Mesodermal cell (in vitro differentiated cells): ENCODE results near the gene CDK17.

ENCODE experiments used
- H3K27ac ChIP-seq: 2 replicates; pipeline ENCODE4 v1.7.0; 2013; ENCODE audit warnings: mild to moderate bottlenecking, low read depth, low read length, moderate library complexity; ENCODE audit not compliant: severe bottlenecking
- H3K36me3 ChIP-seq: 2 replicates; pipeline ENCODE4 v1.7.1; 2013; ENCODE audit warnings: mild to moderate bottlenecking, low read length, moderate library complexity; ENCODE audit not compliant: control insufficient read depth, insufficient read depth
- H3K4me1 ChIP-seq: one replicate; pipeline ENCODE4 v1.7.1; 2013; ENCODE audit warnings: mild to moderate bottlenecking, low read length; ENCODE audit not compliant: insufficient read depth, control insufficient read depth, poor library complexity, severe bottlenecking
- H3K4me3 ChIP-seq: 2 replicates; pipeline ENCODE4 v1.7.0; 2013; ENCODE audit warnings: low read length, control low read depth, mild to moderate bottlenecking; ENCODE audit not compliant: insufficient read depth, poor library complexity, severe bottlenecking; ENCODE audit errors: extremely low read depth
- H3K9me3 ChIP-seq: 2 replicates; pipeline ENCODE4 v1.7.1; 2013; ENCODE audit warnings: mild to moderate bottlenecking, low read length, moderate library complexity; ENCODE audit not compliant: control insufficient read depth
- WGBS, 2 experiments: methylation state at CpG; one replicate each; pipeline ENCODE4 v1.1.5; 2013; ENCODE audit warnings: missing lambda C conversion rate in 2 of 2; ENCODE audit not compliant: insufficient coverage in 2 of 2; 5-methylcytosine and 5-hydroxymethylcytosine counted together

CDK17 gene

DNA sequence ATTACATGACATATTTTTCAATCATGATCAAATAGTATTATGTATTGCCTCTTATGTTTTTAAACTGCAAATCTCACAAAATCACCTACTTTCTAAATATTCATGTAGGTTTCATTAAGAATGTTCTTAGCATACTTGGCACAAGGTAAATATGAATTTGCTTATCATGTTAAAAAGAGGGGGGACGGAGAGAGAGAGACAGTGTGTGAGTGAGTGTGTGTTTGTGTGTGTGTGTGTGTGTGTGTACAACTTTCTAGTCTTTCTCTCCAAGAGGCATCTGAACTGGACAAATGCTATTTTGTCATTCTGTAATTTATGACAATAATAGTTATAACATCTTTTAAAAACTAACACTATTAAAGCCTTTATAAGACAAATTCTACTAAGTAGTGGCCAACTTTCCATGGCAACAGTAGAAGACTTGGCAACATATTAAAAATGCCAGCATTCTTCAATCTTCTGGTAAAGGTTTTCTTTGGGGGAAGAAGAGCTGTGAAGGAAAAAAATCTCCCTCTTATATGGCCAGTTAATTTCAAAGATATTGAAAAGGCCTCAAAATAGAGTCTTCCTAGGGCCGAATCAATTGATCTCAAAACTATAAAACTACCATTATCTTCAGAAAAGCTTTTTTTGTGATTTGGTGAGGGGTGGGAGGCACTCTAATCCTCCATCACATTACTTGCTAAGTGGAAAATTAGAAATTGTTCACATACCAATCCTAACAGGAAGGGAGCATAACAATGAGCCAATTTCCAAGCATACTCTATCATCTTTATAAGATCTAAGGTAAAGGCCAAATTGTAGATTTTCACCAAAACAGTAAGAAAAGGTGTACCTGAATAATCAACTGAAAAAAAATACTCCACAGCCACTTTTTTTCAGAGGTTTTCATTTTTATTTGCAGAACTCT lies 28.2 kb downstream of the CDK17 start:
- no peak overlapping the region for H3K4me3 ChIP-seq
- 100% methylated on average over 1 of the region's 2 CpGs; no CpG with 5 or more reads in 1 of the 2 experiments for WGBS, 2 experiments
- H3K9me3 ChIP-seq: no peaks in the 10 kb centered on the region
- H3K36me3 ChIP-seq: no peaks in the 10 kb centered on the region
- H3K4me1 ChIP-seq: peaks cover 26% of the 10 kb centered on the region
- H3K27ac ChIP-seq: no peak overlapping the region

DNA sequence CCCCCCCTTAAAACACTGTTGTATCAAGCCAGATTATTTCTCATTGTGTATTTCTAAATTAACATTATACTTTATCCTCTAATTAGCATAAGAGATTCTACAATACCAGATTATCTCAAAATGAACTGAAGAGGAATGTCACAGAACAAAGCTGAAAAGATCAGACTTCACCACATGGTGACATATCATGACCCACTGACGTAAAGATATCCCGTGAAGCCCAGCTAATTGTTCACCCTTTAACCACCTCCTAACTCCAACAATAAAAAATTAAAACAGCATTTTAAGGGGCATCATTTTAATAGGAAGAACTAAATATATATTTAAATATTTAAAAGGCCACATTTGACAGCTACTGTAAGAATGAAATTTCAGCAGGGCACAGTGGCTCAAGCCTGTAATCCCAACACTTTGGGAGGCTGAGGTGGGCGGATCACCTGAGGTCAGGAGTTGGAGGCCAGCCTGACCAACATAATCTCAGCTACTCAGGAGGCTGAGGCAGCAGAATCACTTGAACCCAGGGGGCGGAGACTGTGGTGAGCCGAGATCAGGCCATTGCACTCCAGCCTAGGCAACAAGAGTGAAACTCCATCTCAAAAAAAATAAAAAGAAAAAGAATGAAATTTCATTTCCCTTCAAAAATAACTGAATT lies 29.0 kb downstream of the CDK17 start:
- Histone ChIP-seq H3K36me3 (no peaks in the 10 kb centered on the region), H3K27ac (no peak overlapping the region), H3K9me3 (no peaks in the 10 kb centered on the region), H3K4me1 (peaks cover 26% of the 10 kb centered on the region), H3K4me3 (no peak overlapping the region)
- 60 to 88% methylated on average over 1 to 3 of the region's 5 CpGs for WGBS, 2 experiments

DNA sequence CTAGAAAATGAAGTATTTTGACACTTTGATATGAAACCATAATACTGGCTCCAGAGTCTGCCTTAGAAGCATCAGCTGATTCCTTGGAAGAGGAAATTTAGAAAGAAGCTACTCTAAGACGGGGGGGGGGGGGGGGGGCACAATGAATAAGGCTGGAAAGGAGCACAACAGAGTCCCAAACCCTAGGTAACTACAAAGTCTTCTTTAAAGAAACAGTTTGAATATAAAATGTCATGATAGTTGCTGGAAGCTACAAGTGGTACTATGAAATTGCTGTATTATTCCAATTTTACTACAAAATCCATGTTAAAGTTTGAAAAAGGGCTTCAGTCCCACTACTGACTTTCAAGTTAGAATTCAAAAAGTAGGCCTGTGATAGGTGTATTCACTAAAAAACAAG lies 31.6 kb downstream of the CDK17 start:
- H3K4me3 ChIP-seq: no peak overlapping the region
- no peak overlapping the region for H3K27ac ChIP-seq
- no CpG with 5 or more reads among the region's 1 CpG for WGBS, 2 experiments
- peaks cover 26% of the 10 kb centered on the region for H3K4me1 ChIP-seq
- no peaks in the 10 kb centered on the region for H3K36me3 ChIP-seq
- no peaks in the 10 kb centered on the region for H3K9me3 ChIP-seq

DNA sequence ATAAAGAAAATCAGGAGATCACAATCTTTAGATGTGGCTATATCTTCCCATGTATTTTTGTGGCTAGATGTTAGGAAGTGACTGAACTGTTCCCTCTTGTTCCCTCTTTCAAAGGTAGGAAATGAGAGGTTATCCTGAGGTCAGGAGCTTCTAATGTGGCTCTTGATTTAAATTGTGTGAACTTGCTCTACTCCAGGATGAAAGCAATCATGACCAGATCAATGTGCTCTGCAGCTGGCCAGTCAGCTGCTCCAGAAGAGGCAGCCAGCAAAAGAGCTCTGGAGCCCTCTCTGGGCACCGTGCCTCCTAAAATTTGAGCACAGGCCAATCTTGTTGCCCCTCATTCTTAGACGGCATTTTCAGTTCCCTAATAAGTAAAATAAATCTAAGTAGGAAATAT lies 32.0 kb downstream of the CDK17 start:
- Histone ChIP-seq H3K36me3 (no peaks in the 10 kb centered on the region), H3K27ac (no peak overlapping the region), H3K9me3 (no peaks in the 10 kb centered on the region), H3K4me1 (peaks cover 26% of the 10 kb centered on the region), H3K4me3 (no peak overlapping the region)
- WGBS, 2 experiments: 33 to 80% methylated on average over 1 of the region's 2 CpGs

DNA sequence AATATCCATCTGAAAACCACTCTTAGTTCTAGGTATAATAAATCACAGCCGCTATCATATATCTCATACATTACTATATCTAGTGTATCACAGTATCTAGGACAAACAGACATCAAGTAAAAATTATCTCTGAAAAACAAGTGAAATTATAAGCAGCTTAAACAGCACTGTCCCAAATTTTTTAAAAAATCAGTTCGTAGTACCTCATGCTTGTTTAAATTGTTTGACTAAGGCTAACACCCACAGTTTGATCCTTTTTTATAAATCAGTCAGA lies 33.9 kb downstream of the CDK17 start:
- Histone ChIP-seq H3K9me3 (no peaks in the 10 kb centered on the region), H3K27ac (no peak overlapping the region), H3K4me3 (no peak overlapping the region), H3K4me1 (peaks cover 14% of the 10 kb centered on the region), H3K36me3 (peaks cover 1% of the 10 kb centered on the region)
- WGBS, 2 experiments: no CpG with 5 or more reads among the region's 2 CpGs

DNA sequence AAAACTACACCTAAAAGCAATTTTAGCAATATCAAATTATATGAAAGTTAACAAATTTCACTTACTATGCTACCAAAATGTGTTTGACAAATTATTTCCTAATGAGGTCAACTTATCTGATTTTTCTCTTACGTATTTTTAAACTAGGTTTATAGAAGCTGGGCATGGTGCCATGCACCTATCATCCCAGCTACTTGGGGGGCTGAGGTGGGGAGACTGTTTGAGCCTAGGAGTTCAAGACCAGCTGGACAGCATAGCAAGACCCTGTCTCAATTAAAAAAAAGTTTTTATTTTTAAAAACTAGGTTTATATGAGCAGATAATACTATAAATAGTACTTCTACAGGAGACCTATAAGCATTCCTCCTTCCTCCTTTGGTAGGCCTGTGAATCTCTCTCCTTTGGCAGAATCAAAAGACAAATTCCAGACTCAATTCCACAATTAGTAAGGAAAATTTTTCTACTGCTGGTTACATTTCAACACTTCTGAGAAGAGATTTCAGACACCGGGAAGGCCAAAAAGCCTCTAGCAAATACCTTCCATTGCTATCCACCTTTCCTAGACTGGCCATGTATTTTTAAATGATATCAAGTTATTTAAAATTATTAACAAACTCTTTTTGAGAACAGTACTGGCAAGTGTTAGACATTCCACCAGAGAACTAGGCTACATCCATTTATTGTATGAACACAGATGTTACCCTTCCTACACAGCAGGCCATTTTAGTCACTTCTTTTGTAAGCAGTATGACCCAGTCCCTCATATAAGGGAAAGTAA lies 34.4 kb downstream of the CDK17 start:
- H3K27ac ChIP-seq: no peak overlapping the region
- H3K4me1 ChIP-seq: peaks cover 12% of the 10 kb centered on the region
- WGBS, 2 experiments: no CpG with 5 or more reads among the region's 2 CpGs
- no peak overlapping the region for H3K4me3 ChIP-seq
- H3K9me3 ChIP-seq: no peaks in the 10 kb centered on the region
- H3K36me3 ChIP-seq: peaks cover 5% of the 10 kb centered on the region

DNA sequence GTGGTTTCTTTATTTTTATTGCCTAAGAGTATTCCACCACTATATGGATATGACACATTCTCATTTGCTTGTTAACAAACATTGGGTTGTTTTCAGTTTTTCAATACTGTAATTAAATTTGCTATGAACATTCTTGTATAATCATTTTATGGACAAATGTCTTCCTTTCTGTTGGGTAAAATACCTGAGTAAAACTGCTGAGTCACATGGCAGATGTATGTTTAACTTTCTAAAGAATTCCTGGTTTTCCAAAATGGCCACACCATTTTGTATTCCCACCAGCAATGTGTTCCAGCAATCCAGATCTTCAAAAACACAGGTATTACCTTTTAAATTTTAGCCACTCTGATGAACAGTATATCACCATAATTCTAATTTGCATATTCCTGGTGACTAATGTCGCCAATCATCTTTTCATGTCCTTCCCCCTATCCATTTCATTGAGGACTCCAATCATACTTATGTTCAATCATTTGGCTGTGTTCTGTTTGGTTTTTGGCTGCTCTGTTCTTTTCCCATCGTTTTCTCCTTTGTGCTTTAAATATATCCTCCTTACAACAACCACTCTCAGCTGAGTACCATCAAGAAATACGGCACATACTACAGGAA lies 36.0 kb downstream of the CDK17 start:
- Histone ChIP-seq H3K9me3 (no peaks in the 10 kb centered on the region), H3K27ac (no peak overlapping the region), H3K4me3 (no peak overlapping the region), H3K4me1 (peaks cover 12% of the 10 kb centered on the region), H3K36me3 (peaks cover 5% of the 10 kb centered on the region)
- 89 to 96% methylated on average over 3 of the region's 3 CpGs for WGBS, 2 experiments

DNA sequence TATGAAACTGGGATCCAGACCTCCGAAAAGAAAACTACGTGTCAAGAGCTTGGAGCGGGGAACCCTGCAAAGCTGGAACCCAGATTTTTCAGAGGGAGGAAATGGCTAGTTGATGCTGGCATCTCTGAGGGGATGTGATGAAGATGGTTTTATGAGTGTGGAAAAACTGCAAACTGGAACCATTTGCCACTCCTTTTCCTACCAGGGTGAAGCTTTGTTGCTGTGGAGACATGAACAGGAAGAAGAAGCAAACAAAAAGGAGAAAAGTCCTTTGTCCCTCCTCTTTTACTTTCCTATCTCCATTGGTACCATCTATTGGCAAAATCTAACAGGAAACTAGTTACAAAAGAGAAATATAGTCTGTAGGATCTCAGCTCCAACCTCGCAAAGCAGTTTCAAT lies 39.2 kb downstream of the CDK17 start:
- peaks cover 9% of the 10 kb centered on the region for H3K4me1 ChIP-seq
- H3K4me3 ChIP-seq: no peak overlapping the region
- H3K27ac ChIP-seq: peak overlapping the region; percentile 39
- 90 to 94% methylated on average over 3 of the region's 4 CpGs for WGBS, 2 experiments
- H3K36me3 ChIP-seq: peaks cover 5% of the 10 kb centered on the region
- H3K9me3 ChIP-seq: no peaks in the 10 kb centered on the region

DNA sequence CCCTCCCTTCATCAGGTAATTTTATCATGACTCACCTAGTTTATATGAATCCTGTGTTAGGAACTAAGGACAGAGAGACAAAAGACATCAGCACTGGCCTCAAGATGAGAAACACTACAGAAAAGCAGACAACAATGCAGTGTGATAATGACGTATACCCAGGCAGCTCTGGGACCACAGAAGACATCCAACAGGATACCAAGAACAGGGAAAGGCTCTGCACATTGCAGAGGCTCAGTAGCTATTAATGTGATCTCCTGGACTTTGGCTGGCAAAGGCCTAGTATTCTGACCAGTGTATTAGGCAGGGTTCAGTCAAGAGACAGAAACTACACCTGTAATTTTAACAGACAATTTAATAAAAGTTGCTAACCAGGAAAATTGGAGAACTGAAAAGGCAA lies 39.7 kb downstream of the CDK17 start:
- peaks cover 9% of the 10 kb centered on the region for H3K4me1 ChIP-seq
- H3K9me3 ChIP-seq: no peaks in the 10 kb centered on the region
- H3K36me3 ChIP-seq: peaks cover 5% of the 10 kb centered on the region
- H3K4me3 ChIP-seq: no peak overlapping the region
- H3K27ac ChIP-seq: peak overlapping the region; percentile 39
- WGBS, 2 experiments: 88 to 92% methylated on average over 1 of the region's 1 CpG

DNA sequence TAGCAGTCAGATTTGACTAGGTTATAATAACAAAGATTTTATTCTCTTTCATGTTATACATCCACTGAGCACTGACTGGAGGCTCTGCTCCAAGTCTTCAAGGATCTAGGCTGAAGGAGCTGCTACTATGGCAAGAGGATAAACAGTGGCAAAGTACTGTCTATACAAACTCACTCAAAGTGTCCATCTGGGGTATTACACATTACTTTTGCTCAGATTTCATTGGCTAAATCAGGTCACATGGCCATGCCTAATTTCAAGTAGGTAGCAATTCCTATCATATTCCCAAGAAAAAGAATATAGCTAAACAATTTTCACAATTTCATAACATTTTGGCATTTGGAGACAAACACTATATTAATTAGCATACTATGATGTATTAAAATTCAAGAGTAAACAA lies 40.9 kb downstream of the CDK17 start:
- H3K4me3 ChIP-seq: no peak overlapping the region
- peaks cover 16% of the 10 kb centered on the region for H3K4me1 ChIP-seq
- peaks cover 5% of the 10 kb centered on the region for H3K36me3 ChIP-seq
- no peak overlapping the region for H3K27ac ChIP-seq
- H3K9me3 ChIP-seq: no peaks in the 10 kb centered on the region
